GM12878 (cell line): ENCODE data around the gene GPRIN1. TPM values are rescaled to one million over a fixed set of nuclear protein-coding genes. Genes with fewer than 3 reads are reported as not detected.

Experiments used
- ATAC-seq: fragments of 200-7000 bp; cut with Tn5 transposase; 3 replicates; pipeline ENCODE4 v1.9.1; 2020; ENCODE audit warnings: mild to moderate bottlenecking, moderate library complexity
- BruUV-seq: library from RNA; stranded (reverse); fragments of 400-500 nt; replicated peaks from 2 replicates; lab custom pipeline; 2021; lab: Mats Ljungman, UMichigan
- CTCF ChIA-PET: fragments of 300-600 bp; sonication (Branson Sonifier 250); formaldehyde crosslinking; extraction: SDS; loops from one replicate; lab custom pipeline; 2021; ENCODE audit warnings: inconsistent platforms; lab: Yijun Ruan, JAX
- POLR2A ChIA-PET: fragments of 350-600 bp; formaldehyde crosslinking; extraction: SDS; loops from one replicate; lab custom pipeline; 2021; ENCODE audit warnings: inconsistent platforms; lab: Charles Lee
- RAD21 ChIA-PET: fragments of 300-600 bp; sonication (Branson Sonifier 250); formaldehyde crosslinking; loops from one replicate; lab custom pipeline; 2023; ENCODE audit warnings: antibody characterized with exemption; ENCODE audit not compliant: unreplicated experiment; lab: Charles Lee
- SMC1A ChIA-PET: fragments of 300-600 bp; sonication (Branson Sonifier 250); formaldehyde crosslinking; loops from one replicate; lab custom pipeline; 2023; ENCODE audit not compliant: unreplicated experiment, uncharacterized antibody; lab: Charles Lee
- DNase-seq: peaks from one replicate; pipeline ENCODE4 v3.0.0-alpha.2; 2011; ENCODE audit warnings: low read depth, low spot score
- FAIRE-seq: peaks from 3 replicates; lab custom pipeline; 2011; peaks lifted over from hg19 to GRCh38; lab: Jason Lieb, UNC
- H2AFZ ChIP-seq: 2 replicates; pipeline ENCODE4 v1.6.0; 2011; ENCODE audit warnings: low read depth, low read length, control low read depth; ENCODE audit not compliant: control insufficient read depth
- H3K27ac ChIP-seq: 2 replicates; pipeline ENCODE4 v1.5.1; 2011; ENCODE audit warnings: control low read depth; ENCODE audit not compliant: control insufficient read depth, insufficient read depth
- H3K27me3 ChIP-seq, 2 experiments: replicated peaks in 1 of 2; 2 replicates each; pipeline versions ENCODE4 v1.6.0 to v1.6.1; 2011; ENCODE audit warnings: low read length in 1 of 2; ENCODE audit not compliant: control insufficient read depth in 2 of 2, insufficient read depth in 2 of 2
- H3K36me3 ChIP-seq, 2 experiments: 2 replicates each; pipeline ENCODE4 v1.5.1; 2011; ENCODE audit warnings: low read length in 1 of 2; ENCODE audit not compliant: control insufficient read depth in 2 of 2, insufficient read depth in 2 of 2
- H3K4me1 ChIP-seq: 2 replicates; pipeline ENCODE4 v1.6.1; 2011; ENCODE audit warnings: mild to moderate bottlenecking, low read length, moderate library complexity, mixed read lengths; ENCODE audit not compliant: control insufficient read depth, insufficient read depth
- H3K4me2 ChIP-seq: 2 replicates; pipeline ENCODE4 v1.6.0; 2011; ENCODE audit warnings: control low read depth; ENCODE audit not compliant: control insufficient read depth, insufficient read depth
- H3K4me3 ChIP-seq: fragments of 200-600 bp; sonication (generic); 2 replicates; pipeline ENCODE4 v1.5.1; 2016
- H3K79me2 ChIP-seq: 2 replicates; pipeline ENCODE4 v1.6.0; 2011; ENCODE audit warnings: low read length; ENCODE audit not compliant: control insufficient read depth, insufficient read depth
- H3K9ac ChIP-seq: 2 replicates; pipeline ENCODE4 v1.8.0; 2011; ENCODE audit warnings: low read length, control low read depth, mixed read lengths; ENCODE audit not compliant: control insufficient read depth, insufficient read depth
- H3K9me3 ChIP-seq: replicated peaks from 3 replicates; pipeline ENCODE4 v1.5.1; 2011; ENCODE audit warnings: mild to moderate bottlenecking, low read length; ENCODE audit not compliant: control insufficient read depth, insufficient read depth
- H4K20me1 ChIP-seq: 2 replicates; pipeline ENCODE4 v1.6.0; 2011; ENCODE audit not compliant: control insufficient read depth, insufficient read depth
- CREM ChIP-seq: IDR thresholded peaks from 2 replicates; pipeline ENCODE4 v1.6.1; 2014; ENCODE audit warnings: antibody characterized with exemption, low read depth
- CTCF ChIP-seq, 3 experiments: IDR thresholded peaks in 2 of 3; conservative IDR thresholded peaks in 1 of 3; 2 replicates each; pipeline ENCODE4 v1.5.1; 2011; ENCODE audit warnings: low read depth in 3 of 3, low read length in 3 of 3, mild to moderate bottlenecking in 3 of 3, control low read depth in 2 of 3, moderate library complexity in 2 of 3, inconsistent platforms in 1 of 3, mixed read lengths in 1 of 3; ENCODE audit not compliant: control insufficient read depth in 2 of 3, insufficient read depth in 1 of 3; ENCODE audit errors: extremely low read depth in 1 of 3
- FOXM1 ChIP-seq: IDR thresholded peaks from 2 replicates; pipeline ENCODE4 v1.6.1; 2012; ENCODE audit warnings: low read depth, mild to moderate bottlenecking, inconsistent platforms, low read length, moderate library complexity
- GATAD2B ChIP-seq: fragments of 450-650 bp; conservative IDR thresholded peaks from 2 replicates; pipeline ENCODE4 v1.6.1; 2017; ENCODE audit warnings: low read depth, mild to moderate bottlenecking, moderate library complexity
- HDAC6 ChIP-seq: fragments of 200-600 bp; sonication (generic); IDR thresholded peaks from one replicate; pipeline ENCODE4 v1.8.0; 2017; ENCODE audit warnings: antibody characterized with exemption; ENCODE audit not compliant: unreplicated experiment
- HDGF ChIP-seq: fragments of 450-650 bp; IDR thresholded peaks from 2 replicates; pipeline ENCODE4 v1.6.1; 2016; ENCODE audit warnings: antibody characterized with exemption
- KAT2A ChIP-seq: conservative IDR thresholded peaks from 2 replicates; pipeline ENCODE4 v1.6.1; 2011; ENCODE audit warnings: low read depth, low read length; ENCODE audit not compliant: control insufficient read depth
- LARP7 ChIP-seq: fragments of 450-650 bp; IDR thresholded peaks from 2 replicates; pipeline ENCODE4 v1.6.1; 2017; ENCODE audit warnings: mild to moderate bottlenecking
- MXI1 ChIP-seq: fragments of 150-350 bp; IDR thresholded peaks from 2 replicates; pipeline ENCODE4 v1.6.1; 2011; ENCODE audit warnings: low read depth, mild to moderate bottlenecking, inconsistent platforms, low read length, improper control_type of control experiment
- NBN ChIP-seq: fragments of 450-650 bp; IDR thresholded peaks from 2 replicates; pipeline ENCODE4 v1.6.1; 2016
- PAX5 ChIP-seq: IDR thresholded peaks from 2 replicates; pipeline ENCODE4 v1.6.1; 2011; ENCODE audit warnings: low read depth, low read length, borderline replicate concordance
- SP1 ChIP-seq: IDR thresholded peaks from one replicate; pipeline ENCODE4 v1.6.1; 2011; ENCODE audit warnings: low read depth, low read length
- SRF ChIP-seq, 2 experiments: IDR thresholded peaks; 2 replicates each; pipeline ENCODE4 v1.6.1; 2011; ENCODE audit warnings: low read depth in 2 of 2, low read length in 2 of 2, mild to moderate bottlenecking in 1 of 2, moderate library complexity in 1 of 2
- STAT1 ChIP-seq: fragments of 450-650 bp; conservative IDR thresholded peaks from 2 replicates; pipeline ENCODE4 v1.6.1; 2014; ENCODE audit warnings: antibody characterized with exemption, mild to moderate bottlenecking
- STAT3 ChIP-seq: IDR thresholded peaks from 2 replicates; pipeline ENCODE4 v1.6.1; 2011; ENCODE audit warnings: low read depth, low read length, improper control_type of control experiment
- WGBS: methylation state at CpG from one replicate; pipeline ENCODE4 v1.1.6; 2016; ENCODE audit warnings: low lambda C conversion rate; ENCODE audit not compliant: insufficient replicate concordance, insufficient coverage; ENCODE audit errors: missing lambda C conversion rate; 5-methylcytosine and 5-hydroxymethylcytosine counted together
- in situ Hi-C: fragments of 300-500 bp; cut with MboI; formaldehyde crosslinking; loops from 9 replicates; pipeline ENCODE4 v1.14.3; 2018; ENCODE audit warnings: mixed read lengths
- intact Hi-C: fragments of 100-400 bp; cut with micrococcal nuclease; formaldehyde crosslinking; loops from one replicate; pipeline ENCODE4 v1.14.2; 2022; ENCODE audit not compliant: unreplicated experiment
- polyA plus RNA-seq, 11 experiments: library from polyadenylated mRNA; depleted of rRNA in 4 of 11; unstranded in 6 of 11; stranded (reverse) in 5 of 11; fragments of >200 nt; fragmentation: Nextera tagmentation in 4 of 11; fragmentation: Illumina TruSeq in 1 of 11; extraction: Ambion mirVana in 4 of 11; extraction: Trizol in 1 of 11; gene quantifications; 1 replicate in 1 of 11; 2 replicates in 10 of 11; pipeline versions ENCODE4 v1.2.1 to v1.2.3, GENCODE V29; 2011 to 2016; ENCODE audit warnings: inconsistent platforms in 2 of 11, missing spikeins in 2 of 11, low read depth in 1 of 11
- total RNA-seq, 4 experiments: library from RNA; depleted of rRNA in 3 of 4; stranded (reverse); fragments of >200 nt in 3 of 4; fragmentation: Illumina TruSeq in 1 of 4; extraction: Trizol in 1 of 4; gene quantifications; 2 replicates each; pipeline versions ENCODE4 v1.2.1 to v1.2.3, GENCODE V29; 2013 to 2021

GPRIN1 gene
- total and polyA plus RNA-seq, 10 of the 15 experiments (the other 5 are each of a cell fraction or from before 2014, with no cell fraction given): 0.52 to 16.3 (median 4.5) TPM

- Histone ChIP-seq H3K4me3 (no peak overlapping the region), H3K4me2 (no peak overlapping the region), H3K9ac (no peak overlapping the region), H4K20me1 (no peaks in the 10 kb centered on the region), H3K4me1 (peaks cover 18% of the 10 kb centered on the region), H3K36me3 (no peaks in the 10 kb centered on the region), H3K27ac (no peak overlapping the region), H3K79me2 (no peaks in the 10 kb centered on the region), H3K9me3 (no peaks in the 10 kb centered on the region), H2AFZ (no peak overlapping the region), H3K27me3 (no peaks in the 10 kb centered on the region)
- RAD21 ChIA-PET: no interaction called here
- CTCF ChIA-PET: no interaction called here
- intact Hi-C loops: loop anchor here (5.0 to 10.0 kb wide), 2 partner anchors 73 to 230 kb away; partner anchors contain the start of gene CLTB
- BruUV-seq: no TSS peak
- DNase-seq (no peak), ATAC-seq (no peak), FAIRE-seq (no peak)
- SMC1A ChIA-PET: no interaction called here
- TF ChIP-seq LARP7 (no peak), SP1 (no peak), FOXM1 (no peak), STAT3 (no peak), SRF (IDR thresholded peaks at IDR 0.05; ENCODE audit: low read depth in 2 of 2, low read length in 2 of 2) (no peak), PAX5 (no peak), STAT1 (no peak)
- POLR2A ChIA-PET: no interaction called here
- in situ Hi-C loops: no loop called here
- 74% methylated on average over 22 of the region's 22 CpGs for WGBS
Measured at GRCh38 chr5:176644878-176645670, 35.1 kb upstream of the GPRIN1 start.

GRCh38 chr5:176644294-176644693 is 34.3 kb upstream of the GPRIN1 start:
- ChIA-PET RAD21 (no interaction called here), SMC1A (no interaction called here), POLR2A (no interaction called here), CTCF (no interaction called here)
- Histone ChIP-seq H4K20me1 (no peaks in the 10 kb centered on the region), H3K27me3 (no peaks in the 10 kb centered on the region), H3K9ac (no peak overlapping the region), H3K79me2 (no peaks in the 10 kb centered on the region), H2AFZ (no peak overlapping the region), H3K36me3 (no peaks in the 10 kb centered on the region), H3K4me2 (no peak overlapping the region), H3K4me1 (peaks cover 18% of the 10 kb centered on the region), H3K4me3 (no peak overlapping the region), H3K27ac (no peak overlapping the region), H3K9me3 (no peaks in the 10 kb centered on the region)
- 54% methylated on average over 9 of the region's 9 CpGs for WGBS
- in situ Hi-C loops: no loop called here
- FAIRE-seq (no peak), DNase-seq (no peak), ATAC-seq (no peak)
- no TSS peak for BruUV-seq
- intact Hi-C loops: loop anchor here (10.0 kb wide), 1 partner anchor 229 kb away; the partner anchor contains the start of gene CLTB
- TF ChIP-seq HDAC6 (no peak), KAT2A (no peak), GATAD2B (no peak), NBN (no peak), CREM (no peak), STAT1 (no peak), MXI1 (no peak), LARP7 (no peak), HDGF (no peak), FOXM1 (no peak), CTCF (IDR thresholded peaks at IDR 0.05 in 2 of 3, conservative IDR thresholded peaks at IDR 0.05 in 1 of 3; ENCODE audit: control insufficient read depth in 2 of 3, extremely low read depth in 1 of 3, insufficient read depth in 1 of 3, low read depth in 3 of 3, low read length in 3 of 3) (no peak)
